ENCODE results near the gene SLC11A1.

The SLC11A1 gene

GRCh38 chr2:218386505-218387368 lies 4.7 kb downstream of the SLC11A1 start:
- no peaks in the 10 kb centered on the region for H3K9me3 ChIP-seq (ENCODE audit: insufficient read depth, low read length)
- no peak for TF ChIP-seq EZH2phosphoT487 (IDR thresholded peaks at IDR 0.05; ENCODE audit: low read depth)
- TF ChIP-seq, protein P1, sequence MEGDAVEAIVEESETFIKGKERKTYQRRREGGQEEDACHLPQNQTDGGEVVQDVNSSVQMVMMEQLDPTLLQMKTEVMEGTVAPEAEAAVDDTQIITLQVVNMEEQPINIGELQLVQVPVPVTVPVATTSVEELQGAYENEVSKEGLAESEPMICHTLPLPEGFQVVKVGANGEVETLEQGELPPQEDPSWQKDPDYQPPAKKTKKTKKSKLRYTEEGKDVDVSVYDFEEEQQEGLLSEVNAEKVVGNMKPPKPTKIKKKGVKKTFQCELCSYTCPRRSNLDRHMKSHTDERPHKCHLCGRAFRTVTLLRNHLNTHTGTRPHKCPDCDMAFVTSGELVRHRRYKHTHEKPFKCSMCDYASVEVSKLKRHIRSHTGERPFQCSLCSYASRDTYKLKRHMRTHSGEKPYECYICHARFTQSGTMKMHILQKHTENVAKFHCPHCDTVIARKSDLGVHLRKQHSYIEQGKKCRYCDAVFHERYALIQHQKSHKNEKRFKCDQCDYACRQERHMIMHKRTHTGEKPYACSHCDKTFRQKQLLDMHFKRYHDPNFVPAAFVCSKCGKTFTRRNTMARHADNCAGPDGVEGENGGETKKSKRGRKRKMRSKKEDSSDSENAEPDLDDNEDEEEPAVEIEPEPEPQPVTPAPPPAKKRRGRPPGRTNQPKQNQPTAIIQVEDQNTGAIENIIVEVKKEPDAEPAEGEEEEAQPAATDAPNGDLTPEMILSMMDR (IDR thresholded peaks at IDR 0.05; ENCODE audit: low read depth, low read length) = no peak
- H3K4me2 ChIP-seq (ENCODE audit: low read length) = no peak overlapping the region
- H3K27ac ChIP-seq (ENCODE audit: low read length) = no peak overlapping the region
- no peaks in the 10 kb centered on the region for H4K20me1 ChIP-seq (ENCODE audit: insufficient read depth, low read length)
- H3K36me3 ChIP-seq (replicated peaks; ENCODE audit: low read depth, low read length) = no peaks in the 10 kb centered on the region
- H3K4me3 ChIP-seq (ENCODE audit: low read length) = no peak overlapping the region
- H3K27me3 ChIP-seq (ENCODE audit: low read depth, low read length) = no peaks in the 10 kb centered on the region
- H3K9ac ChIP-seq (ENCODE audit: low read length) = no peak overlapping the region
- H2AFZ ChIP-seq (ENCODE audit: low read depth, low read length) = no peak overlapping the region
- no peaks in the 10 kb centered on the region for H3K4me1 ChIP-seq (ENCODE audit: low read length)
- H3K79me2 ChIP-seq (ENCODE audit: low read length) = no peaks in the 10 kb centered on the region

GRCh38 chr2:218387369-218388194 lies 5.5 kb downstream of the SLC11A1 start:
- Histone ChIP-seq H3K9me3 (ENCODE audit: insufficient read depth, low read length) (no peaks in the 10 kb centered on the region), H3K9ac (ENCODE audit: low read length) (no peak overlapping the region), H3K4me1 (ENCODE audit: low read length) (no peaks in the 10 kb centered on the region), H2AFZ (ENCODE audit: low read depth, low read length) (no peak overlapping the region), H3K27ac (ENCODE audit: low read length) (no peak overlapping the region), H3K79me2 (ENCODE audit: low read length) (no peaks in the 10 kb centered on the region), H3K27me3 (ENCODE audit: low read depth, low read length) (no peaks in the 10 kb centered on the region), H3K4me2 (ENCODE audit: low read length) (no peak overlapping the region), H3K4me3 (ENCODE audit: low read length) (no peak overlapping the region), H4K20me1 (ENCODE audit: insufficient read depth, low read length) (no peaks in the 10 kb centered on the region), H3K36me3 (replicated peaks; ENCODE audit: low read depth, low read length) (no peaks in the 10 kb centered on the region)
- no peak for TF ChIP-seq EZH2phosphoT487 (IDR thresholded peaks at IDR 0.05; ENCODE audit: low read depth)
- TF ChIP-seq, protein P1 (IDR thresholded peaks at IDR 0.05; ENCODE audit: low read depth, low read length) = no peak

DNA sequence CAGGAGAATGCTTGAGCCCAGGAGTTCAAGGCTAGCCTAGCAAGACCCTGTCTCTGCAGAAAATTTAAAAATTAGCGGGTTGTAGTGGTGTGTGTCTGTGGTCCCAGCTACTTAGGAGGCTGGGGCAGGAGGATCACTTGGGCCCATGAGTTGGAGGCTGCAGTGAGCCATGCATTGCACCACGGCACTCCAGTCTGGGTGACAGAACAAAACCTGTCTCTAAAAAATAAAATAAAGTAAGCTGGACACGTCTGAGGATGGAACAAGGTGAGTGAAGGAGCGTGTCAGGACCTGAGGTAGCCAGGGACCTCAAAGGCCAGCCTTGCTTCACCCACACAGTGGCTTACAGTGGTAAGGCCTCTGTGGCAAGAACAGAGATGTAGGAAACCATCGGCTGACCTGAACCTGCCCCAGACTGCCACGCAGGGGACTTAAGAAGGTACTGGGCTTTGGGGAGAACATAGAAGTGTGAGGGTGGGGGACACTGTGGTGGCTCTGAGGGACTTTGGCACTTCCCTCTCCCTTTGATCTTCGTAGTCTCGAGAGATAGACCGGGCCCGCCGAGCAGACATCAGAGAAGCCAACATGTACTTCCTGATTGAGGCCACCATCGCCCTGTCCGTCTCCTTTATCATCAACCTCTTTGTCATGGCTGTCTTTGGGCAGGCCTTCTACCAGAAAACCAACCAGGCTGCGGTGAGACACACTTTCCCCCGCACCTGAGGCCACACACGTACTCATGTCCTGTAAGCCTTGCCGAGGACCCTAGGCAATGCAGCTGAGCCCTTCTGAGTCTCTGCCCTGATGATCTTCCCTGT lies 7.5 kb downstream of the SLC11A1 start:
- Histone ChIP-seq H3K4me2 (ENCODE audit: low read length) (no peak overlapping the region), H3K9ac (ENCODE audit: low read length) (no peak overlapping the region)

More for the DNA sequence above, 7.5 kb downstream of the SLC11A1 start:
- H3K4me1 ChIP-seq (ENCODE audit: low read length) = peaks cover 1% of the 10 kb centered on the region; the same call in 1 of the 2 replicates
- no peak overlapping the region for H2AFZ ChIP-seq (ENCODE audit: low read depth, low read length)
- no peaks in the 10 kb centered on the region for H3K27me3 ChIP-seq (ENCODE audit: low read depth, low read length)
- H3K27ac ChIP-seq (ENCODE audit: low read length) = no peak overlapping the region
- H3K79me2 ChIP-seq (ENCODE audit: low read length) = no peaks in the 10 kb centered on the region
- no peaks in the 10 kb centered on the region for H3K36me3 ChIP-seq (replicated peaks; ENCODE audit: low read depth, low read length)
- no peaks in the 10 kb centered on the region for H4K20me1 ChIP-seq (ENCODE audit: insufficient read depth, low read length)
- no peaks in the 10 kb centered on the region for H3K9me3 ChIP-seq (ENCODE audit: insufficient read depth, low read length)
- no peak for TF ChIP-seq EZH2phosphoT487 (IDR thresholded peaks at IDR 0.05; ENCODE audit: low read depth)
- TF ChIP-seq, protein P1 (IDR thresholded peaks at IDR 0.05; ENCODE audit: low read depth, low read length) = no peak
- no peak overlapping the region for H3K4me3 ChIP-seq (ENCODE audit: low read length)
